GM21786 (cell line): ENCODE results near the gene DST.
A peak's percentile ranks its signal among the peaks of the same experiment; 100 is the strongest.

ENCODE experiments used
- ATAC-seq: cut with Tn5 transposase; IDR thresholded peaks from one replicate; pipeline ENCODE4 v1.9.1; 2021; ENCODE audit not compliant: unreplicated experiment

DST gene

GRCh38 chr6:56539527-56540105 is 103.1 kb downstream of the DST start:
- ATAC-seq: no peak

GRCh38 chr6:56538851-56539250 is 103.8 kb downstream of the DST start:
- ATAC-seq: no peak

GRCh38 chr6:56537223-56537770 is 105.4 kb downstream of the DST start:
- ATAC-seq: no peak

DNA sequence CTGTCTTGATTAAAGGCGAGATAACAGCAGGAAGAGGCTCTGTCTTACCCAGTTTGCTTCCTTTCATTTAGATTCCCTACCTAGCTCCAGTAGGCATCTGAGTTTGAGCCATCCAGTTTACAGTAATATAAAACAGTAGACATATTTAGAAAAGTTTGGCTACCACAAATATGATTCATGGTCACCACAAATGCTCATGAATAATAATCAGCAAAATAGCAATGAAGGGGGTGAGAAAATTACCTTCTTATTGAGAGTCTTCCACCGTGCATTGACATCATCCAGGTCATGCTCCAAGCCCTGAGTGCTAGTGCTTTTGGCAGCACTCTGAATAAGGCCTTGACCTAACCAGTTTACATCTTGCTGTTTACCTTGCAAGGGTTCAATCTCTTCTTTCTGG is 106.2 kb downstream of the DST start:
- ATAC-seq: no peak

GRCh38 chr6:56535626-56536025 is 107.1 kb downstream of the DST start:
- ATAC-seq: no peak

DNA sequence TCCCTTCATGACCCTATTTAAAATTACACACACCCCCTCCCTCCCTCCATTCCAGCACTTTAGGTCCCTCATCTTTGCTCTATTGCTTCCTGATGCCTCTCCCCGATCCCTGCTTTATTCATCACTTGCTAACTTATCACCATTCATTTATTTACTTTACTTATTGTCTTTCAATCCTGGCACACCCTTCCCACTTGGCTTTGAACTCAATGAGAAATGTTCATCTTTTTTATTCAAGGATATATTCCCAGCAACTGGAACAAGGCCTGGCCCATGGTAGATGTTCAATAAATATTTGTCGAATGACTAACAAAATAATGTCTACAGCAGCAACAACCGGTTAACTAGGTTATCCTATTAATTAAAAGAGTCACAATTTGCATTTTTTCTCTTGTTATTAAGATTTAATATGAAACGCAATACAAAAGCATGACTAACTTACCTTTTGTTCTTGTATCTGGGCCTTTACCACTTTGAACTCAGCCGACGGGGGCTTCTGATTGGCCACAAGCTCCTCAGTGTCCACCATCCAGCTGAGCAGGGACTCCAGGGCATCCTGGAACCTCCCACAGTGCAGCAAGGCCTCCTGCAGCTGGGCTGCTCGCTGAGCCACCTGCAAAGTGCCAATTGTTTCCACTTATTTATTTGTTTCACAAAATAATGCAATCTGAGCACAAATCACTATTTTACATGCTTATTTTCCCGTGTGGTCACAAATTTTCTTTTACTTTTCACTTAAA is 107.8 kb downstream of the DST start:
- ATAC-seq: no peak

GRCh38 chr6:56532766-56533551 is 109.7 kb downstream of the DST start:
- ATAC-seq: peak; percentile 54

DNA sequence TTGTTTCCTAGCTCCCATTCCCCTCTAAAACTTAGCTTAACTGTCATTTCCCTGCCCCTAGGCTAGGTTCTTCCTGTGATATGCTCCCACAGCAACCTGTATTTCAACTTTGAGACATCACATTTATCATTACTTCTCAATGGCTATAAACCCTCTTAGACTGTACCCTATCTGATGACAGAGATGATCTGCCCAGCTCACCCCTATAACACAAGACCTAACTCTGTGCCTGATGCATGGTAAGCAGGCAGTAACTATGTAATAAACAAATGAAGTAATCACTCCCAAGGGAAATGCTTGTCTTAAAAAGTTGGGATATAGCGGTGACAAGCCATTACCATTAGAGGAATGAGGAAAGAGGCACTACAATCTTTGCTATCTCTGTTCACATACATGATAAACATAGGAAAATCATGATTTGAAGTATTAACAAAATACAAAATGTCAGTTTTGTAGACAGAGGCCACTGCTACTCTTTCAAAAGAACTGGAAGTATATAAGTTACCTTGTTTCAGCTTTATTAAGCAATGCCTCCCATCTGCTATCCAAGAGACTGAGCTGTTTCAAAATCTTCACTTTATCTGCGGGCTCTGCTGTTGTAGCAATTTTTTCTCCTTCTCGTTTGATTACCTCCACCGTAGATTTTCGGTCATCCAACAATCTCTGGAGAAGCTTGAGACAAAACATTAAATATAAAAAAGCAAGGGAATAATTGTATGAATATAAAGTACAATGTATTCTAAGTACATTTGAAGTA is 110.7 kb downstream of the DST start:
- no peak for ATAC-seq

DNA sequence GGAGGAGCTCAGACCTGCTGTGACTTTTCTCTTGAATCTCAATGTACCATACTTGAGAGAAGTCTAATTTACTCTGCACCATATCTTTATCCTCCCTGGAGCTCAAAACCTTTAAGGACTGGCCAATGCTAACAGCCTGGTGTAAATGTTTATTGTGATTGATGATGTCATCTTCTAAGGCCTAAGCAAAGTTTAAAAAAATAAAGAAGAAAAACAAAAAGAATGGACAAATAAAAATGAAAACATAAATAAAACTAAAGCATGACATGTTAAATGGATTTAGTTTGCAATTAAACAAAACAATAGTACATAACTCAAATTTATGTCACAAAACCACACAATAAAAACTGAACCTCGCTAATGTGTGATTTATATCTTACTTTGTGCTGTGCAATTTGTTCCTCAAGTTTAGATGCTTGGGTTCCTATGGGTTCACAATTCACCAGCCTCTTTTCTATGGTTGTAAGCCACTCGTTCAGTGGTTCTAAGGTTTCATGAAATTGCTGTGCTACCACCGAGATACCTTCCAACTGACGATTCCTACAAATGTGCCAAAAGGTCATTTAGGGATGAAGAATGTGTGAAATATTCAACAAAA is 113.0 kb downstream of the DST start:
- no peak for ATAC-seq

DNA sequence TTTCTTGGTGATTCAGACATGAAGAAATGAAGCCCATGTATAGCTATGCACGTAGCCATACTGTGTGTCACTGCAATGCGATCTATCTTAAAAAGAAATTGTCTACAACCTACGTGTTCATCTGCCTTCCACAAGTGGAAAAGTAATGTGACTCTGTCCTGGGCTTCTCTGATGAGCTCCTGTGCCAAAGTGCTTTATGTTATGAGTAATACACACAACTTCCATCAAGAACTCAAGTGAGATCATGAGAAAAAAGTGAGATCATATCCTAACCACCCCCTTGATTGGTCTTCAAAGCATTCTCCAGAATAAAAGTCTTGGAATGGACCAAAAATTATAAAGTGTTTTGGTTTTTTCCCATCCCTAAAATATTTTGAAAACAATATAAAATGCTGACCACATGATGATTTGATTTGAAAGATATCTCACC is 114.3 kb downstream of the DST start:
- ATAC-seq: no peak

DNA sequence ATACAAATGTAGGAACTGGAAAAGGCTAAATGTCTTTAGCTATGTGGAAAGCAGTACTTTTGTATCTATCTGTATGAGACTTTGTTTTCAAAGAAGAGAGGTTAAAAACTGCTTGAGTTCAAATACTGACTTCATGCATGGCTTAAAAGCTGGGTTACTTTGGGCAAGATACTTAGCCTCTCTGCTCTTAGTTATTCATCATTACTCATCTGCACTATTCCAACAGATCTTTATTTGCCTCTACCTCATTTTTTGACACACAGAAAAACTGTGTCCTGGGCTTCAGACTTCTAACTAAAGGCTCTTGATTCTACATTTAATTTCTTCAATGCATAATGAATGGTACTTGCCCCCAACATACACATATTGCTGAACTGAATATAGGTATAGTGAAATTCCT is 114.8 kb downstream of the DST start:
- no peak for ATAC-seq

DNA sequence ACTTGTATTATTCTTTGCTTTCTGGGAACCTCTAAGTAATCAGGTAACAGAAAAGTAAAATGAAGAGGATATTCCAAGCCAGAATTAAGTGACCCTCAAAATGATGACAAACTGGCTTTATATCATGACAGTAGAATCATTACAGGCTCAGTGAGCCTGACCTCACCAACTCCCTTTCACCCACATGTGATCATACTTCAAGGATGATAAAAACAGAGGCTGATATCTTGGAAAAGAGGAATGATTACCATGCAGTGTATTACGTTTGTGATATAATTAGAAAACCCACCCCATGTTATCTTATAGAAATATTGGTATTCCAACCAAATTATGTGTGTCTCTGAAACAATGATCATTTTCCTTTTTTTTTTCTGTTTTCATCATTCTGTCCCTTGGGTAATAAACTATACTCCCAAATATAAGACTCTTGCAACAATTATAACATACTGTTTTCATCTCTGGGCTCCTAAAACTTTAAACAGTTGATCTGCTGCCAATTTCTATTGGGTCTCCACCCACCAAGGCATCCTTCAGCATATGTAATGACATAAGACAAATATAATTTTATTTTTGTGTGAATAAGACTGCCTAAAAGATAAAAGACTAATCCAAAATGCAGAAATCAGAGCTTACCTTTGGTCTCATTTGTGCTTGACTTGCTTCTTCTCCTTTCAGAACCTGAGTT is 115.7 kb downstream of the DST start:
- ATAC-seq: no peak

GRCh38 chr6:56525974-56526789 is 116.5 kb downstream of the DST start:
- ATAC-seq: no peak

DNA sequence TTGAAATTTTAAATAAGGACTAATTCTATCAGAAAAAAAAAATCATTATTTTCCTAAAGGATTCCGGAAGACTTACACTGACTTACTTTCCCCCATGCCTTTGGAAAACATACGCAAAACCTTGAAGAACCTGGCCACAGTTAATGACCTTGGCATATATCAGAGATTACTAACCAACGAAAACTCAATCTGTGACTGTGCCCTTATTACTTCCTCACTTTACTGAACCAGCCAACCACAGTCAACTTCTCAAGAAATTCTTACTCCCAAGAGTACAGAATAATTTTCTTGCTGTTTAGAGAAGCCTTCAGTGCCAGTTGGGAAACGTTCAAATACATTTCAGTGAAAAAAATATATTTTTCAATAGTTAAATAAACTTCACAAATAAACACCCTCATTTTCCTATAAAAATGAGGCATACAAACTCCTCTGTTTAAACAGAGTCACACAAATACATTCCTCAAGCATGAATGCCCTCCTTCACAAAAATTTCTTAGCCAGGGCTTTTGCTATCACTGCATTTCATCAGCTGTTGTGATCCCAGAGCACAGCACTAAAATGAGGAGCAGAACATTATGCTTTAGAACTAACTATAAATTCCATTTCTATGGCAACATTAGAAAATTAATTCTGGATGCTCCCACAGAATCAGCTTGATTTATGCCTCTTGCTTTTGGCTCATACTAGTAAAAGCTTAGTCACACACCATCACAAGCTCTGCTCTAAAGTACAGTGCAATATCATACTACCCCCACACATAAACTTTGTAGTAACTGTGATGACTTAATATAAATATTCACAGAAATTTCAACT is 117.6 kb downstream of the DST start:
- ATAC-seq: no peak

DNA sequence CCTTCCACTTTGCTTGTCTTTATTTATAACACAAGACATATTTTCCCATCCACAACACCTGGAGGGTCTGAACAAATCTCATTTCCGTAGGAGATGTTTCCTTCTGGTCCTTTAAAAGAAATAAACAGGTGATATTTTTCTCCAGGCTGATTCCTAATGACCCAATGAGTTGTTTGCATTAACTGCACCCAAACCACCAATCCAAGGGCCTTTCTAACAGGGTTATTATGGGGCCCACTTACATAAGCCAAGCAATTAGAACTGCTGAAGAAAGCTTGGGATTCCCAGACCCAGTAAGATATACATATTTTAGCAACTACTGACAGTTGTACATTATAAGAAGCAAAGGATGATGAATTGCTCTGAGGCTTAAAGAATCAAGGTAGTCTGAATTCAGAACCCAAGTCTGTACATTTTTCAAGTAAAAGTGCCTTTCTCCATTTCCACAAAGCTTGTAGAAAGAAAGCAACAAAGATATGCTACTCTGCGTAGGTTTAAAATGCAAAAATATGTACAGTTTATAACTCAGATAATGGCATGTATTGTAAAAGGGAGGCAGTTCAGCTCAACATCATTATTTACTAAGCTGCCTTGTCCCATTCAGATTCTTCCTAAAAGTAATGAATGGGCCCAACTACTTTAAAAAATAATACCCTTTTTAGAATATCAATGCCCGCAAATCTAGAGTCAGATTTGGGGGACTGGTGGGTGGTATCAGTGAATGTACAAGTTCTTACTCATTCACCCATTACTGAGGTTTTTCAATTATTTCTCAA is 120.0 kb downstream of the DST start:
- no peak for ATAC-seq

GRCh38 chr6:56521976-56522375 is 120.7 kb downstream of the DST start:
- no peak for ATAC-seq

DNA sequence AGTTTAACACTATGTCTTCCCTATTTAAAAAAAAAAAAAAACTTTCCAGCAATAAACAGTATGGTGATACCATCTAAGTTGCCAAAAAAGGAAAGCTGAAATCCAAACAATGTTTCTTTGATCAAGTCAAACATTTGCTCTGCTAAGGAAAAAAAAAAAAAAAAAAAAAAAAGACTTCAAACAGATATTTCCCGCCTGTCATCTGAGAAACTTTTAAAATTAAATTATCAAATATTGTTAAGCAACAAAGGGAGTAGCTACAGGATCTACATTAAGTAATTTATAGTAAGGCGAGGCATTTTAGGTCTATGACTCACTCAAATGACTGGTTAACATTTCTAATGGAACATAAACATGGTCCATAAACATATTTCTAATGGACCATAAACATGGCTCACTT is 121.2 kb downstream of the DST start:
- ATAC-seq: no peak

GRCh38 chr6:56520218-56520617 is 122.5 kb downstream of the DST start:
- no peak for ATAC-seq
